ENCODE results near the gene DLG5.
A peak's percentile ranks its signal among the peaks of the same experiment; 100 is the strongest.

Gene DLG5

GRCh38 chr10:77865580-77866324 lies 60.8 kb downstream of the DLG5 start:
- ATAC-seq = no peak

- ATAC-seq = no peak
These were observed 62.3 kb downstream of the DLG5 start for GRCh38 chr10:77864151-77864851.

GRCh38 chr10:77863446-77863845 lies 63.1 kb downstream of the DLG5 start:
- ATAC-seq = no peak

GRCh38 chr10:77862595-77862994 lies 64.0 kb downstream of the DLG5 start:
- ATAC-seq = no peak

- ATAC-seq = no peak
These were observed 65.2 kb downstream of the DLG5 start for GRCh38 chr10:77861366-77861765.

- ATAC-seq = no peak
These were observed 66.7 kb downstream of the DLG5 start for GRCh38 chr10:77859865-77860282.

- no peak for ATAC-seq
These were observed 67.2 kb downstream of the DLG5 start for GRCh38 chr10:77859200-77859864.

- ATAC-seq = no peak
These were observed 69.3 kb downstream of the DLG5 start for GRCh38 chr10:77857272-77857671.

- no peak for ATAC-seq
These were observed 70.0 kb downstream of the DLG5 start for GRCh38 chr10:77856566-77856965.

GRCh38 chr10:77855404-77856155 lies 71.0 kb downstream of the DLG5 start:
- no peak for ATAC-seq

- ATAC-seq = no peak
These were observed 72.4 kb downstream of the DLG5 start for GRCh38 chr10:77854115-77854514.

- ATAC-seq = no peak
These were observed 73.3 kb downstream of the DLG5 start for GRCh38 chr10:77853256-77853655.

- ATAC-seq = no peak
These were observed 75.8 kb downstream of the DLG5 start for GRCh38 chr10:77850620-77851231.

GRCh38 chr10:77849039-77849664 lies 77.4 kb downstream of the DLG5 start:
- ATAC-seq = no peak

- ATAC-seq = peak; percentile 65 to 72
These were observed 79.7 kb downstream of the DLG5 start for GRCh38 chr10:77846718-77847311.

GRCh38 chr10:77845451-77845850 lies 81.1 kb downstream of the DLG5 start:
- ATAC-seq = no peak

GRCh38 chr10:77844713-77845445 lies 81.7 kb downstream of the DLG5 start:
- ATAC-seq = no peak

- ATAC-seq = no peak
These were observed 82.4 kb downstream of the DLG5 start for GRCh38 chr10:77844177-77844576.

GRCh38 chr10:77843264-77843663 lies 83.3 kb downstream of the DLG5 start:
- ATAC-seq = no peak

- ATAC-seq = no peak
These were observed 83.8 kb downstream of the DLG5 start for GRCh38 chr10:77842652-77843212.

Measured in activated CD4-positive, CD25-positive, alpha-beta regulatory T cell treated with anti-CD3 and anti-CD28 coated beads, Interleukin-2, amount 50 U/mL, for 24 hours (primary cell).